K562 treated with DMSO at 1 percent for 4 hours (cell line): ENCODE measurements around the gene LHX4. TPM values are rescaled to one million over a fixed set of nuclear protein-coding genes. Genes with fewer than 3 reads are reported as not detected.

Source experiments
- total RNA-seq: library from RNA; unstranded; fragments of 300-600 nt; gene quantifications from 2 replicates; pipeline ENCODE4 v1.2.3, GENCODE V29; 2022; ENCODE audit not compliant: insufficient read depth

The LHX4 gene
- total RNA-seq = 0.40 TPM in 1 of 2 replicates, not detected in the other

DNA sequence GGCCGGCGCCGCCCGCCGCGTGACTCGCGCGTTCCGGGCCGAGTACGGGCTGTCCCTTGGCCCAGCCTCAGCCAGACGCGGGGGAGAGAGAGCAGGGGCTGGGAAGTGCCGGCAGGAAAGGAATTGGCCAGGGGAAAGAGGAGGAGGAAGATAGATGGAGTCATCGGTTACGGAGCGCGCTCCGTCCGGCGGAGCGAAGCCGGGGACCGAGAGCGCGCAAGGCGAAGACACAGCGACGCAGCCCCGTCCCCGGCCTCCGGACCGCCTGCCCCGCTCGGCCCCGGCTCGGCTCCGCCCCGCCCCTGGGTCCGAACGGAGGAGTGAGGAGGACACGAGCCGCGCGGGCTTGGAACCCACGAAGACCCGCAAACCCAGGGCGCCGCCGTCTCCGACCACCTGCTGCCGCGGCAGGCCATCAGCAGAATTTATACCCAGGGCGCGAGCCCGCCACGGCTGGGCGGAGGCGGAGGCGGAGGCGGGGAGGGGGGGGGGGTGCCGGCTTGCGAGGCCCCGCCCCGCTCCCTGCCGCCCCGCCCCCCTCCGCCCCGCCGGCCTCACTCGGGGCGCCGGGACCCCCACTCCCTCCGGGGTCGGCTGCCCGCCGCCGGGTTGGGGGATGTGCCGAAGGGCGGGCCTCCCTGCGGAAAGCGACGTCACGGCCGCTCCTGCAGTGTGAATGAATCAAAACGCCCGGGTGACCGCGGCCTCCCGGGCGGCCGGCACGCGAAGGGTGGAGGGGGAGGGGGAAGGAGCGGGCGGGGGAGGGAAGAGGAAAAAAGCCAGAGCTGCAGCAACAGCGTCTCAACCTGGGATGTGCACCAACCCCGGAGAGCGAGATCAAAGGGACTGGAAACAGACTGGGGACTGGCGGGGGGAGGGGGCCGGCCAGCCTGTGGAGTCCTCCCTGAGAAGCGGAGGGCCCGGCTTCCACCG lies at the start of gene LHX4:
TSS of gene LHX4 (plus strand) at position 782 of the 933 bp plus-strand sequence. CDS start 266 bp downstream, outside the sequence.

Other genes with a start within 250 kb of the LHX4 start
- 68.1 and 77.7 TPM in 2 replicates for gene QSOX1, start 75.4 kb upstream of the LHX4 start, total RNA-seq